GM18508 (cell line): ENCODE measurements around the gene GKN2.
"Not testable (repeated sequence)": the region's sequence is repeated elsewhere in the genome, so short reads cannot be mapped to it uniquely, and the experiment has no call there.

Source experiments
- ATAC-seq: cut with Tn5 transposase; IDR thresholded peaks from one replicate; pipeline ENCODE4 v1.9.1; 2021; ENCODE audit warnings: moderate number of reproducible peaks; ENCODE audit not compliant: insufficient read depth, unreplicated experiment

GKN2 gene

DNA sequence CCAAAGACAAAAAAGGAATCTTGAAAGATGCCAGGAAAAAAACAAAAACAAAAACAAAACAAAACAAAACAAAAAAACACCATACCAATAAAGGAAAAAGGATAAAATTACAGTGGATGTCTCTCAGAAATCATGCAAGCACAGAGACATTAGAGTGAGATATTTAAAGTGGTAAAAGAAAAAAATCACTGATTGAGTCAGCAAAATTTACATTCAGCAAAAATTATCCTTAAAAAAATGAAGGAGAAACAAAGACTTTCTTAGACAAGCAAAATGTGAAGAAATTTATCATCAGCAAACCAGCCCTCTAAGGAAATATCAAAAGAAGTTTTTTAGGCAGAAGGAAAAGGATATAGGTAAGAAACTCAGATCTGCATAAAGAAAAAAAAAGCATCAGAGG lies 11.6 kb upstream of the GKN2 start:
- ATAC-seq, result no peak

DNA sequence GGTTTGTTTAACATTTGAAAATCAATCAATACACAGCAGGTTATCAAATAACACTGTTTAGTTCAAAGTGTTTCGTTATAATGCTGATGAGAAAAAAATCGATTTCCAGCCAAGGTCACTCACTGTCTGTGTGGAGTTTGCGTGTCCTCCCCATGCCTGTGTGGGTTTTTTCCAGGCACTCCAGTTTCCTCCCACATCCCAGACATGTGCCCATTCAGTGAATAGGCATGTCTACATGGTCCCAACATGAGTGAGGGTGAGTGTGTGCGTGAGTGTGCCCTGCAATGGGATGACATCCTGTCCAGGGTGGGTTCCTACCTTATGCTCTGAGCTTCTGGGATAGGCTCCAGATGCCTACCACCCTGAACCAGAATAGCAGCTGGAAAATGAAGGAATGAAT lies 8.7 kb upstream of the GKN2 start:
- no peak for ATAC-seq

DNA sequence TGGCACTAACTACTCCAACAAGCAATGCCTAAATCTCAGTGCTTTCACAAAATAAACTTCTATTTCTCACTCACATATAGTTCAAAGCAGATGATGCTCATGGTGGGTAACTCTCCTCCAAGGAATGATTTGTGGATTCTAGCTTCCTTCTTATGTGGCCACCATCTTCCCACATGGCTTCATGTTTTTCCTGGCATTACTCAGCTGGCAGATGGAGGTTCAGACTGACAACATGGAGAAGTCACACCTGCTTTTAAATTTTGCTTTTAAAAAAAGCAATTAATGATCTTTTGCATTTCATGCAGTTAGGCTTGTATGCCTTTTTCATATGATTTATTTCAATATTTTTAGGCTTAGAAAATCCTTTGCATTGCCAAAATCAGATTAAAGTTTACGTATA lies 6.3 kb upstream of the GKN2 start:
- ATAC-seq, result no peak

DNA sequence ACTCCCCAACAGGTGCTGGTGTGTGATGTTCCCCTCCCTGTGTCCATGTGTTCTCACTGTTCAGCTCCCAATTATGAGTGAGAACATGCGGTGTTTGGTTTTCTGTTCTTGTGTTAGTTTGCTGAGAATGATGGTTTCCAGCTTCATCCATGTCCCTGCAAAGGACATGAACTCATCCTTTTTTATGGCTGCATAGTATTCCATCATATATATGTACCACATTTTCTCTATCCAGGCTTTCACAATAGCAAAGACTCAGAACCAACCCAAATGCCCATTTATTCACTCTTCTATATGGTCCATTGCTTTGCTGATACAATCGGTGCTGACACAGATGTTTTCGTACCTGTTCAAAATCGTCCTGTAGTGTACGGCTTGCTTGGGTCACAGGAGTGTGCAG lies 2.7 kb upstream of the GKN2 start:
- not testable (repeated sequence) for ATAC-seq

DNA sequence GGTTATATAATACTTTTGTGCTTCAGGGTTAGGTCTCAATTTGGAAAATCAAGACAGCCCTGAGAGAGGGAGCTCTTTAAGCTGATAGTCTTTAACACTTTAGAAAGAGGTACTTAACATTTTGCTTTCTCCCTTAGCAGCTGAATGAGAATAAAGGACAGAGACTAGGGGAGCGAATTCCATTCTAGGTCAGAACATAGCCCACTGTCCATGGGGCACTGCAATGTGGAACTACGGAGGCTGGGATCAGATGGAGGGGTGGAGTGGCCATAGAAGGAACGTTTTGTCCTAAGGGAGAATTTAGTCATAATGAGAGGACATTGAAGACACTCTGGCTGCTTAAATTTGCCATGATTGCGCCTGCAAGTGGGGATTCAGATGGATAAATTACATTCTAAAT lies 794 bp downstream of the GKN2 start:
- ATAC-seq, result no peak

DNA sequence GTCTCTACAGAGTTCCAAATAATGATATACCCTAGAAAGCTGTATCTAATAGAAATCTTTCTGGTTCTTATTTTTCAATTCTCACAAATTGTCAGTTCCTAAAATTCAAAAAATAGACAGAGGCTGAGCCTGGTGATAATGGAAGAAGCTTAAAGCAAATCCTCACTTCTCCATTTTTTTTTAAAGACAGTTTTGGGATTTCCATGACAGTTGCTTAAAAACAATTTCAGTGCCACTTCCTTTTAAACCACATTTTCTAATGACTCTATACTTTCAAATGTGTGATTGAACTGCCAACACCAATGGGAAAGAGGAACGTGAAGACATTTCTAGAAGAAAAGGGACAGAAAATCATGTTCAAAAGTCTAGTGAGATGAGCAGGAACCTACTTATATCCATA lies 4.0 kb downstream of the GKN2 start:
- no peak for ATAC-seq

DNA sequence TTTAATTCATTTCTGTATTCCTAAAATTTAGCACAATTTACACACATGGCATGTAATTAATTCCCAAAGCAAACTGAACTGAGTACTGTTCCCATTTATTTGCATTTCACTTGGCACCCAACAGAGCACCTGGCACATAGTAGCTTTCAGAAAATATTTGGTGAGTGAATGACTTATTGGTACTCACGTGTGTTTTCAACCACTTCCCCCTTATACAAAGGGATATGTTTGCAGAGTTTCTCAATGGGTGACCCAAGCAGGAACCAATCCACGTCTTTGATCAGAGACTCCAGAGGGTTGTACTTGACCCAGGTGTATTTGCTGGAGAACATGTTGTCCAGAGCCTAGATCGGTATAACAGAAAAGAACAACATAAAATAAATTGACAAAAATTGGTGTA lies 6.6 kb downstream of the GKN2 start:
- no peak for ATAC-seq

DNA sequence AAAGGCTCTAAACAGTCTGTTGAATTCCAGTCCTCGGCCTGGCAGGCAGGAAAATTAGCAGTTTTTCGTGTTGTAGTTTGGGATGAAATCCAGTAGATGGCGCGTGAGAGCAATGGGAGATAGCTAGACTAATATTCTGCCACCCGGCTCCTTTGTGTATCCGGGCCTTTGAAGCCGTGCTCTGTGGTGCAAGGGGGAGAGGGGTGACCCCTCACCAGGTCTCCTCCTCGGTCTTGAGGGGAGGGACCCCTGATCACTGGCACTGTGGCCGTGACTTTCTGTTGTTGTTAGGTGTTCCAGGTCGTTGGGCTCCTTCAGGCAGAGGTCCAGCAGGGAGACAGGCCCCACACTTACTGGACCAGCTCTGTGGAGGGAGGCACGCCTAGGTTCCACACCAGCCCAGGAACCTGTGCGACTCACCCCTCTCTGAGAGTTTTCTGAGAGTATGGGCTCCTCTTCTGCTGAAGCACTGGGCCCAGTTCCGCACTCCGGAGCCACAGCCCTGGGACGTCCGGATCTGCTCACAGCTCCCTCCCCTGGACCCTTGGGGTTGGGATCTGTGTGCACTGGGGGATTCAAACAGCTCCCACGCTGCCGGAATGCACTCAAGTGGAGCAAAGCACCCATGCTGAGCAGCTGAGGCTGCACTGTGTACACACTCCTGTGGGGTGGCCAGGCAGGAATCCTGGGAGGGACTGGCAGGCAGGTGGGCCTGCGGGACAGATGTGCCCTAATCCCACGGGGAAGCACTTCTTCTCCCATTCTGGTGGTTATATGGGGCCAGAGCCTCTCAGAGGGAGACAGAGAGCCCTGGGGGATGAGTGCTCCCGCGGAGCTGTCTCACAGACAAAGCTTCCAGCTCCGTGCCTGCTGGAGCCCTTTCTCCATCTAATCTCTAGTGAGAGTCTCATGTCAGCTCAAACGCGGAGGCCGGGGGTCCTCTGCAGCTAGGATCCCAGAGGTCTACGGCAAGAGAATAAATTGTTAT lies 8.8 kb downstream of the GKN2 start:
- ATAC-seq, result no peak

DNA sequence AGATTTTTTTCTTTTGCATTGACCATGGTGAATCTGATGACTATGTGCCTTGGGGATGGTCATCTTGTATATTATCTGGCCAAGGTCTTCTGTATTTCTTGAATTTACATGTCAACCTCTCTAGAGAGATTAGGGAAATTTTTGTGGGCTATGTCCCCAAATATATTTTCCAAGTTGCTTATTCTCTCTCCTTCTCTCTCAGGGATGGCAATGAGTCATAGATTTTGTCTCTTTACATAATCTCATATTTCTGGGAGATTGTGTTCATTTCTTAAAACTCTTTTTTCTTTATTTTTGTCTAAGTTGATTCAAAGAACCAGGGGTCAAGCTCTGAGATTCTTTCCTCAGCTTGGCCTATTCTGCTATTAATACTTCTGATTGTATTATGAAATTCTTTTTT lies 9.9 kb downstream of the GKN2 start:
- ATAC-seq, result no peak

DNA sequence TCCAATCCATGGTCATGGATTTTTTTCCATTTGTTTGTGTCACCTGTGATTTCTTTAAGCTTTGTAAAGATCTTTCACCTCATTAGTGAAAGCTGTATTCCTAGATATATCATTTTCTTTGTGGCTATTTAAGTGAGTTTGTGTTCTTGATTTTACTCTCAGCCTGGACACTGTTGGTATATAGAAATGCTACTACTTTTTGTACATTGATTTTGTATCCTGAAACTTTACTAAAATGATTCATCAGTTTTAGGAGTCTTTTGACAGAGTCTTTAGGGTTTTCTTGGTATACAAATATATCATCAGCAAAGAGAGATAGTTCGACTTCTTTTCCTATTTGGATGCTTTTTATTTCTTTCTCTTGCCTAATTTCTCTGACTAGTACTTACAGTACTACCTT lies 12.3 kb downstream of the GKN2 start:
- ATAC-seq, result no peak

DNA sequence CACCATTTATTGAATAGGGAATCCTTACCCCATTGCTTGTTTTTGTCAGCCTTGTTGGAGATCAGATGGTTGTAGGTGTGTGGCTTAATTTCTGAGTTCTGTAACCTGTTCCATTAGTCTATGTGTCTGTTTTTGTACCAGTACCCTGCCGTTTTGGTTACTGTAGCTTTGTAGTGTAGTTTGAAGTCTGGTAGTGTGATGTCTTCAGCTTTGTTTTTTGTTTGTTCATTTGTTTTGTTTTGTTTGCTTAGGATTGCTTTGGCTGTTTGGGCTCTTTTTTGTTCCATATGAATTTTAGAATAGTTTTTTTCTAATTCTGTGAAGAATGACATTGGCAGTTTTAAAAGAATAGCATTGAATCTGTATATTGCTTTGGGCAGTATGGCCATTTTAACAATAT lies 12.7 kb downstream of the GKN2 start:
- ATAC-seq, result no peak

DNA sequence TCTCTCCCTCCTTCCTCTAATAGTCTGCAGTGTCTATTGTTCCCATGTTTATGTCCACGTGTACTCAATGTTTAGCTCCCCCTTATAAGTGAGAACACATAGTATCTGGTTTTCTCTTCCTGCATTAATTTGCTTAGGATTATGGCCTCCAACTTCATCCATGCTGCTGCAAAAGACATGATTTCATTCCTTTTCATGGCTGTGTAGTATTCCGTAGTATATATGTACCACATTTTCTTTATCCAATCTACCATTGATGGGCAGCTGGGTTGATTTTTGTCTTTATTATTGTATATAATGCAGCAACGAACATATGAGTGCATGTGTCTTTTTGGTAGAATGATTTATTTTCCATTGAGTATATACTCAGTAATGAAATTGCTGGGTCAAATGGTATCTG lies 13.8 kb downstream of the GKN2 start:
- no peak for ATAC-seq

DNA sequence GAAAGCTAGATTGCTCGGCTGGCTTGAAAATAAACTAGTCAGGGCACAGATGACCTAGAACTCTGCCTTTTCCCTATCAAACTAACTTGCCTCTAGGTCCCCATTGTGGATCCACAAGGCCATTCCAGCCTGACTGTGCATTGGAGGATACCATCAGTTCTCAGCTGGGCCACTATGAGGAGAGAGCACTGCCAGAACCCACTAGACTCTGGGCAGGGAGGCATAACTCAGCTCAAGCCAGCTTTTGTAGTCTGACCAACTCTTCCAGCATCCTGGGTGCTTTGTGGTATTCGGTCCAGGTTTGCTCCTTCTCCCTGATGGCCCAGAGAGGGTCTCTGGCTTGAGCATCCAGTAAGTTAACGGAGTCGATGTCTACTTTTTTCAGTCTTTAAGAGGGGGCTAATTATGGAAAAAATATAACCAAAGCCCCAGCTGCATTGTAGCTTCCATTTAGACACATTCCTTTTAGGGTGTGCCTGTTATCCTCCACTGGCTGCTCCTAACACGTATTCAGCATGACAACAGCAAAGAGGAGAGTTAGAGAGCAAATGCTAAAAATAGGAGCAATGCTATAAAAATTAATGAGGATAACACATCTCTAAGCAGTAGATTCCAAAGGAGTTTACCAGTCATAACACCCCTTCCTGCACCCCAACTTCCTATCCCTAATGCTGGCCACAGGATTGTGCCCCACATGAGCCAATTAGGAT lies 15.2 kb downstream of the GKN2 start:
- ATAC-seq, result no peak

DNA sequence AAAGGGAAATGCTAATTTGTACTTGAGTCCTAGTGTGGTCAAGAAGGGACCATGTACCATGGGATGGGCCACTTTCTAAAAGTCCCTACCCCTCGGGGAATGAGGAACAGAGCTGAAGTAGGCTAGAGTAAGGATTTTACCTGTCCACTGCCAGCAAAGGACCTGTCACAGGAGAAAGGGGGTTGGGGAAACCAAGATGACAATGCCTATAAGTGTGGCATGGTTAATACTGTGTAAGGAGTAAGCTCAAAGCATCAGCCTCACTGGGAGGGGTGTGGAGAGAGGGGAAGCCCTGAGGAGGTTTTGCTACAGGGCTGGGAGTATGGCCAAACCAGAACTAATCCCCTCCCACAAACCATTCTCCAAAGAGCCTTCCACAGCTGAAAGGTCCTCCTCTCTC lies 15.8 kb downstream of the GKN2 start:
- ATAC-seq, result no peak

DNA sequence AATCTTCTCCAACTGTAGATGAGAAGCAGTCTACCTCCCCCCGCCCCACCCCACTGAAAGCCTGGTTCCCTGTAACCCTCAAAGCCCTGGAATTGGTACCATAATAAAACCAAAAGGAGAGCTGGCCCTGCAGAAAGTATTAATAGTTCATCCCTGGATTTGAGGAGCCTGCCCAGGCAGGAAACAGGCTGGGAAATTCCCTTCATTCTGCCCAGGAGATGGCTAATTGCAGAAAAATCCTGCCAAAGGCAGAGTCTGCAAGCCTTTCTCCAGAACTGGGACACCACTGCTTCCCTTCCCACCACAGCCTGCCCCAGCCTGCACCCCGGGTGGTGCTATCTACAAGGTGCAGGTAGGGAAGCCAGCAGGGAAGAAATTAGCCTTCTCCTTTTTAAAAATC lies 16.3 kb downstream of the GKN2 start:
- no peak for ATAC-seq

DNA sequence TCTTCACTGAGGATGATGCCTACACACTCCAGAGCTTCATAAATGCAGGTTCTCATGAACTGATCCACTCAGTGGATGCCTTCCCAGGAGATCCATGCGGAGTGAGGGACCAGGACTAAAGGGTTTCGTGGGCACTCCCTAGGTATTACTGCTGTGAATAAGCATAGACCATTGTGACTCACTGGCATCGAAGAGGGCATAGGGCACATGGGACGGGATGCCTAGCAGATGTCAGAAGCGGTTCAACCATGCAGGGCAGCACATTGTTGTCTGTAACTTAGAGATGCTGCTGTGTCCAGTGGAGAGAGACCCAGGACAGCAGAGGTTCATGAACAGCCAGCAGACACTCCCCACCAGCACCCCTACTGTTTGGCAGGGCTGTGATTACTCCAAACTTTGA lies 17.2 kb downstream of the GKN2 start:
- ATAC-seq, result no peak

DNA sequence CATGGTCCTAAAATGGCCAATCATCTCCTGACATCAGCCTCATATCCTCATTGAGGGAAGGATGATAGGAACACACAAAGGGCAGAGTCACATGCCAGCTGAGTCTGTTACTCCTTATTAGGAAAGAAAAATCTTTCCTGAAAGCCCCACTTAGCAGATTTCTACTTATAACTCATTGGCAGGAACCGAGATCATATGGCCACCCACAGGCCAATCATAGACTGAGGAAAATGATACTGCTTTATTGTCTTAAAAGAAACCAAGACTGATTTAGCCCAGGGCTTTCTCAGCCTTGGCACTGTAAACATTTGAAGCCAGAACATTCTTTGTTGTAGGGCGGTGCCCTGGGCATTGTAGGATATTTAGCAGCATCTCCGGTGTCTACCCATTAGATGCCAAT lies 18.7 kb downstream of the GKN2 start:
- no peak for ATAC-seq

DNA sequence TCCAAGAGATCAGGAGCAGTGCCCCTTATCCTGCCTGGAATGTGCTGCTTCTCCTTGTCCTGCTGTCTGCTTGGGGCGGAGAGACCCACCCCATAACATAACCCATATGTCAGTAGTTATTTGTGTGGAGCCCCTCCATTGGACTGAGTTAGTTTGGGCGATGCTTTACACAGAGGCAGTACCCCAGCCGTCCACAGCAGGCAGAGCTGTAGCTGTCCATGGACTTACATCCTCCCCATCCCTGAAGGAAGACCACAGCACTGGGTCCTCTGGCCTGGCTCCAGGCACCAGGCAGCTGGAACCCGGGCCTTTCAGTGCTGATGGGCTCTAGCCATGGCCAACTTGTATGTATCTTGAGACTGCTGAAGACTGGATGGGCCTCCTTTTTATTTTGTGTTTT lies 20.3 kb downstream of the GKN2 start:
- no peak for ATAC-seq

DNA sequence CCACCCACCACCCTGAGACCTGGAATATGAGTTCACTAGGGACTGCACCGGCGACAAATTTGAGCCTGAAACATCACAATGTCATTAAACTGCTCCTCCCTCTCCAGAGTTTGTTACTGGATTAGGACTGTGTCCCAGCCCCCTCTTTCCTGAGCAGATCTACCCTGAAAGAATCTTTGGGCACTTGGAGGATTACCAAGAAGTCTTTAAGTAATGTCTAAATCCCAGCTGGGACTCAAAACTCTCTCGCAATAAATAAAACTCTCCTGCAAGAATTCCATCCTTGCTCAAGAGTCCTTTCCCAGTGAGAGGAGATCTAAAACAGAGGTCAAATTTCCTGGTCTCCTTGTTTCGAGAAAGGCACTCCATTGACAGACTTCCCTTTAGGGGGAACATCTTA lies 20.9 kb downstream of the GKN2 start:
- ATAC-seq, result no peak

DNA sequence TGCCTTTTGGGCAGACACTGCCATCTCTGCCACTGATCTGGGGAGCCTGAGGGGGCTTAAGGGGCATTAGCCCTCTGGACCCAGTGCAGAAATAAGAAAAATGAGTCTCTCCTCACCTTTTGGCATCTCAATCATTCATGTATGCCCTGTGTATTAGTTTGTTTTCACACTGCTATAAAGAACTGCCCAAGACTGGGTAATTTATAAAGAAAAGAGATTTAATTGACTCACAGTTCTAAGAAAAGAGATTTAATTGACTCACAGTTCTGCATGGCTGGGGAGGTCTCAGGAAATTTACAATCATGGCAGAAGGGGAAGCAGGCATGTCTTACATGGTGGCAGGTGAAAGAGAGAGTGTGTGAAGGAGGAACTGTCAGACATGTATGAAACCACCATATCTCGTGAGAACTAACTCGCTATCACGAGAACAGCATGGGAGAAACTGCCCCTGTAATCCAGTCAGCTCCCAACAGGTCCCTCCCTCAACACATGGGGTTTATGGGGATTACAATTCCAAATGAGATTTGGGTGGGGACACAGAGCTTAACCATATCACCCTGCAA lies 21.5 kb downstream of the GKN2 start:
- ATAC-seq, result no peak

DNA sequence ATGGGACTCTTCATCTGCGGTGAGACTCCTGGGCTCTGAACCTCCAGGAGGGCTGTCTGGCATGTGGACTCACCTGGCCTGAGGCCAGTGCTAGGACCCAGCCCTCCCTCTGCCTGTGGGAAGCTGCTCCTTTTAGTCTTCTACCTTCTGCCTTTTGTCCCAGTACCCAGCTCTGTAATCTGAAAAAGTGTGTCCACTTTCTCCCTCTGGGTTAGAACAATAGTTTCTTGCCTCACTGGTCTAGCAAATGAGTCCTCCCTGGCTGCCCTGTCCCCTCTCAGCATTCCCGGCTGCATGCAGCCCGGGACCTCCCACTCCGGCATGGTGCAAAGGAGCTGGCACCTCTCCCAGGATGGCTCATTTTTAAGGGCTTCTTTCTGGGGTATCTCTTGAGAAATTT lies 25.9 kb downstream of the GKN2 start:
- no peak for ATAC-seq
